ENCODE results near the gene SH2D5. TPM values are rescaled to one million over a fixed set of nuclear protein-coding genes. Genes with fewer than 3 reads are reported as not detected.

The SH2D5 gene
- total RNA-seq, 3 donors from 2014 or later, result under 0.01 to 0.29 TPM; not detected in 1

- Histone ChIP-seq H3K27ac (no peak overlapping the region), H3K36me3 (no peaks in the 10 kb centered on the region), H3K4me3 (no peak overlapping the region), H3K27me3 (no peaks in the 10 kb centered on the region), H3K4me1 (no peaks in the 10 kb centered on the region), H3K9me3 (no peaks in the 10 kb centered on the region)
- intact Hi-C loops (cut with DNase I; ENCODE audit: low total_unique reads), result no loop called here
- TF ChIP-seq CTCF (IDR thresholded peaks at IDR 0.05) (no peak), POLR2AphosphoS5 (IDR thresholded peaks at IDR 0.05) (no peak), POLR2A (IDR thresholded peaks at IDR 0.05) (no peak)
- peak in 1 of 2 donors; percentile 36 for DNase-seq (ENCODE audit: low spot score in 2 of 2)
Measured at GRCh38 chr1:20724364-20725188, 7.9 kb downstream of the SH2D5 start.

- TF ChIP-seq CTCF (IDR thresholded peaks at IDR 0.05), result no peak
- no peak for TF ChIP-seq POLR2AphosphoS5 (IDR thresholded peaks at IDR 0.05)
- no peak for TF ChIP-seq POLR2A (IDR thresholded peaks at IDR 0.05)
- H3K27ac ChIP-seq, result no peak overlapping the region
- H3K9me3 ChIP-seq, result no peaks in the 10 kb centered on the region
- no peak overlapping the region for H3K4me3 ChIP-seq
- DNase-seq (ENCODE audit: low spot score in 2 of 2), result peak in 1 of 2 donors; percentile 50
- H3K27me3 ChIP-seq, result no peaks in the 10 kb centered on the region
- intact Hi-C loops (cut with DNase I; ENCODE audit: low total_unique reads), result no loop called here
- no peaks in the 10 kb centered on the region for H3K4me1 ChIP-seq
- no peaks in the 10 kb centered on the region for H3K36me3 ChIP-seq
Measured at GRCh38 chr1:20723537-20724363, 8.8 kb downstream of the SH2D5 start.

- no peak for TF ChIP-seq POLR2AphosphoS5 (IDR thresholded peaks at IDR 0.05)
- no peak for TF ChIP-seq POLR2A (IDR thresholded peaks at IDR 0.05)
- TF ChIP-seq CTCF (IDR thresholded peaks at IDR 0.05), result no peak
- H3K36me3 ChIP-seq, result no peaks in the 10 kb centered on the region
- no peak overlapping the region for H3K27ac ChIP-seq
- no peaks in the 10 kb centered on the region for H3K9me3 ChIP-seq
- DNase-seq (ENCODE audit: low spot score in 2 of 2), result no peak
- no peaks in the 10 kb centered on the region for H3K27me3 ChIP-seq
- intact Hi-C loops (cut with DNase I; ENCODE audit: low total_unique reads), result no loop called here
- no peak overlapping the region for H3K4me3 ChIP-seq
- no peaks in the 10 kb centered on the region for H3K4me1 ChIP-seq
Measured at GRCh38 chr1:20723159-20723536, 9.4 kb downstream of the SH2D5 start.

- Histone ChIP-seq H3K27me3 (peaks cover 0 to 11% of the 10 kb centered on the region in 2 donors), H3K9me3 (no peaks in the 10 kb centered on the region), H3K27ac (no peak overlapping the region), H3K36me3 (no peaks in the 10 kb centered on the region), H3K4me1 (no peaks in the 10 kb centered on the region), H3K4me3 (no peak overlapping the region)
- intact Hi-C loops (cut with DNase I; ENCODE audit: low total_unique reads), result no loop called here
- peak in 1 of 2 donors; percentile 48 for DNase-seq (ENCODE audit: low spot score in 2 of 2)
- TF ChIP-seq POLR2A (IDR thresholded peaks at IDR 0.05), result no peak
Measured at GRCh38 chr1:20721117-20722061, 11.1 kb downstream of the SH2D5 start.

GRCh38 chr1:20720631-20721091, 11.8 kb downstream of the SH2D5 start:
- peak in 1 of 2 donors; percentile 27 for DNase-seq (ENCODE audit: low spot score in 2 of 2)
- Histone ChIP-seq H3K9me3 (no peaks in the 10 kb centered on the region), H3K36me3 (no peaks in the 10 kb centered on the region), H3K27me3 (peaks cover 0 to 15% of the 10 kb centered on the region in 2 donors), H3K27ac (no peak overlapping the region), H3K4me3 (no peak overlapping the region), H3K4me1 (no peaks in the 10 kb centered on the region)
- TF ChIP-seq POLR2A (IDR thresholded peaks at IDR 0.05) (no peak), POLR2AphosphoS5 (IDR thresholded peaks at IDR 0.05) (no peak), CTCF (IDR thresholded peaks at IDR 0.05) (no peak)
- intact Hi-C loops (cut with DNase I; ENCODE audit: low total_unique reads), result no loop called here
